SK-N-SH (cell line): ENCODE results near the gene CD6. TPM values are rescaled to one million over a fixed set of nuclear protein-coding genes. Genes with fewer than 3 reads are reported as not detected.

Experiments used
- CTCF ChIA-PET: fragments of 300-600, 350-600 bp; formaldehyde crosslinking; extraction: SDS; loops from one replicate; lab custom pipeline; 2021; lab: Yijun Ruan, JAX
- POLR2A ChIA-PET: fragments of 350-600 bp; sonication (Branson Sonifier 250); formaldehyde crosslinking; extraction: SDS; loops from one replicate; lab custom pipeline; 2020; ENCODE audit warnings: antibody characterized with exemption, inconsistent platforms; lab: Yijun Ruan, JAX
- DNase-seq: peaks from one replicate; pipeline ENCODE4 v3.0.0; 2012
- H2AFZ ChIP-seq: fragments of 200-600 bp; sonication (generic); 2 replicates; pipeline ENCODE4 v1.8.1; 2016; ENCODE audit warnings: antibody characterized with exemption, mild to moderate bottlenecking, low read depth
- H3F3A ChIP-seq: fragments of 200-600 bp; sonication (generic); replicated peaks from 2 replicates; pipeline ENCODE3; 2016; ENCODE audit warnings: antibody characterized with exemption, mild to moderate bottlenecking; ENCODE audit not compliant: insufficient read depth
- H3K27ac ChIP-seq, 2 experiments: fragments of 200-500 bp in 1 of 2; fragments of 200-600 bp in 1 of 2; sonication (Bioruptor generic) in 1 of 2; sonication (generic), shearing (Covaris generic) in 1 of 2; 2 replicates each; pipeline versions ENCODE4 v1.5.1 to v1.6.1; 2014 to 2016; ENCODE audit warnings: low read depth in 2 of 2, inconsistent platforms in 1 of 2, low read length in 1 of 2, mild to moderate bottlenecking in 1 of 2, mixed read lengths in 1 of 2
- H3K27me3 ChIP-seq: fragments of 200-600 bp; sonication (generic), shearing (Covaris generic); 2 replicates; pipeline ENCODE4 v1.6.1; 2016; ENCODE audit warnings: mixed run types; ENCODE audit not compliant: insufficient read depth
- H3K36me3 ChIP-seq, 2 experiments: fragments of 200-500 bp in 1 of 2; fragments of 200-600 bp in 1 of 2; sonication (Bioruptor generic) in 1 of 2; sonication (generic) in 1 of 2; replicated peaks in 1 of 2; 2 replicates each; pipeline versions ENCODE3 to v1.5.1; 2014 to 2016; ENCODE audit warnings: low read length in 1 of 2, mild to moderate bottlenecking in 1 of 2; ENCODE audit not compliant: insufficient read depth in 2 of 2, control insufficient read depth in 1 of 2
- H3K4me1 ChIP-seq, 2 experiments: fragments of 200-500 bp in 1 of 2; fragments of 200-600 bp in 1 of 2; sonication (Bioruptor generic) in 1 of 2; sonication (generic), shearing (Covaris generic) in 1 of 2; 2 replicates each; pipeline versions ENCODE4 v1.5.1 to v1.6.1; 2014 to 2016; ENCODE audit warnings: low read depth in 1 of 2, low read length in 1 of 2, mixed run types in 1 of 2; ENCODE audit not compliant: insufficient read depth in 2 of 2, control insufficient read depth in 1 of 2
- H3K4me2 ChIP-seq: fragments of 200-600 bp; sonication (generic), shearing (Covaris generic); 2 replicates; pipeline ENCODE4 v1.6.1; 2017; ENCODE audit warnings: mixed run types
- H3K4me3 ChIP-seq, 2 experiments: fragments of 200-500 bp in 1 of 2; fragments of 200-600 bp in 1 of 2; sonication (Bioruptor generic) in 1 of 2; sonication (generic), shearing (Covaris generic) in 1 of 2; 2 replicates each; pipeline versions ENCODE4 v1.5.1 to v1.8.1; 2014 to 2016; ENCODE audit warnings: low read depth in 2 of 2, inconsistent platforms in 1 of 2, low read length in 1 of 2, mild to moderate bottlenecking in 1 of 2, mixed read lengths in 1 of 2, moderate library complexity in 1 of 2
- H3K79me2 ChIP-seq: fragments of 200-600 bp; sonication (generic); 2 replicates; pipeline ENCODE4 v1.8.1; 2017; ENCODE audit warnings: mild to moderate bottlenecking; ENCODE audit not compliant: insufficient read depth
- H3K9ac ChIP-seq: fragments of 200-600 bp; sonication (generic); 2 replicates; pipeline ENCODE4 v1.6.1; 2017; ENCODE audit warnings: mixed run types
- H3K9me2 ChIP-seq: fragments of 200-600 bp; sonication (generic); 2 replicates; pipeline ENCODE4 v1.6.1; 2017; ENCODE audit warnings: mixed run types
- H3K9me3 ChIP-seq: fragments of 200-600 bp; sonication (generic); 2 replicates; pipeline ENCODE4 v1.6.1; 2017; ENCODE audit warnings: mixed run types, mild to moderate bottlenecking, moderate library complexity
- H4K20me1 ChIP-seq: fragments of 200-600 bp; sonication (generic); 2 replicates; pipeline ENCODE4 v1.6.1; 2017; ENCODE audit warnings: mild to moderate bottlenecking, mixed run types; ENCODE audit not compliant: insufficient read depth
- ELF1 ChIP-seq: IDR thresholded peaks from 2 replicates; pipeline ENCODE4 v1.4.0; 2012
- GABPA ChIP-seq: IDR thresholded peaks from 2 replicates; pipeline ENCODE4 v1.4.0; 2012; ENCODE audit warnings: low read depth, mild to moderate bottlenecking
- GATA2 ChIP-seq: sonication (generic); formaldehyde crosslinking; IDR thresholded peaks from 2 replicates; pipeline ENCODE4 v1.5.0; 2020; ENCODE audit warnings: mild to moderate bottlenecking, missing genetic modification reagents
- PBX3 ChIP-seq: IDR thresholded peaks from 2 replicates; pipeline ENCODE4; 2012
- RAD21 ChIP-seq: IDR thresholded peaks from 2 replicates; pipeline ENCODE4 v1.6.1; 2012; ENCODE audit warnings: mild to moderate bottlenecking, low read length
- REST ChIP-seq: IDR thresholded peaks from 2 replicates; pipeline ENCODE4 v1.6.1; 2012; ENCODE audit warnings: mild to moderate bottlenecking, low read depth, low read length, moderate library complexity
- SMC3 ChIP-seq: IDR thresholded peaks from 2 replicates; pipeline ENCODE4 v1.6.1; 2012; ENCODE audit warnings: low read depth, low read length, improper control_type of control experiment
- WGBS: methylation state at CpG from one replicate; pipeline ENCODE4 v1.1.6; 2017; ENCODE audit warnings: low lambda C conversion rate; 5-methylcytosine and 5-hydroxymethylcytosine counted together
- polyA plus RNA-seq, 3 experiments: library from polyadenylated mRNA; depleted of rRNA; stranded (reverse); fragments of >200 nt; gene quantifications; 2 replicates each; pipeline ENCODE4 v1.2.3, GENCODE V29; 2012
- TF ChIP-seq, protein P1 (sequence below): fragments of 150-350 bp; IDR thresholded peaks from 2 replicates; pipeline ENCODE4 v1.6.1; 2016; ENCODE audit warnings: mild to moderate bottlenecking, low read depth, low read length
- TF ChIP-seq, protein P2 (sequence below): fragments of 200-600 bp; sonication (generic); IDR thresholded peaks from 2 replicates; pipeline ENCODE4 v1.6.1; 2017; ENCODE audit warnings: antibody characterized with exemption, mild to moderate bottlenecking, moderate library complexity
- TF ChIP-seq, protein P3 (sequence below): IDR thresholded peaks from 2 replicates; pipeline ENCODE4 v1.4.0; 2012; ENCODE audit warnings: low read depth, borderline replicate concordance

Gene CD6
- polyA plus RNA-seq, 1 of the 3 experiments (the other 2 are of a cell fraction), result not detected

- ChIA-PET CTCF (interaction anchor here (1.0 to 1.5 kb wide), 3 partner anchors 11 to 154 kb away, joined by 3 to 4 read pairs (median 4); no protein-coding TSS in a partner anchor), POLR2A (no interaction called here)
- WGBS, result 44% methylated on average over 6 of the region's 6 CpGs
- H3K4me1 ChIP-seq, result peaks cover 0 to 13% of the 10 kb centered on the region in 2 experiments; a peak in 1 of 4 replicates
- no peak overlapping the region for H2AFZ ChIP-seq
- no peak for DNase-seq
- H3K9me2 ChIP-seq, result no peaks in the 10 kb centered on the region
- no peaks in the 10 kb centered on the region for H3K79me2 ChIP-seq
- H3K4me3 ChIP-seq, result no peak overlapping the region
- H3K27me3 ChIP-seq, result no peaks in the 10 kb centered on the region; the same call in 1 of the 2 replicates
- H3F3A ChIP-seq, result no peaks in the 10 kb centered on the region
- no peaks in the 10 kb centered on the region for H3K36me3 ChIP-seq
- peak; percentile 15; the same call in 1 of the 2 replicates for TF ChIP-seq RAD21
- no peak for TF ChIP-seq SMC3
- H4K20me1 ChIP-seq, result no peaks in the 10 kb centered on the region
- H3K9me3 ChIP-seq, result no peaks in the 10 kb centered on the region
- no peak overlapping the region for H3K9ac ChIP-seq
- H3K27ac ChIP-seq, result no peak overlapping the region
- no peak overlapping the region for H3K4me2 ChIP-seq
Observed at GRCh38 chr11:61053191-61053590, 81.7 kb downstream of the CD6 start.

DNA sequence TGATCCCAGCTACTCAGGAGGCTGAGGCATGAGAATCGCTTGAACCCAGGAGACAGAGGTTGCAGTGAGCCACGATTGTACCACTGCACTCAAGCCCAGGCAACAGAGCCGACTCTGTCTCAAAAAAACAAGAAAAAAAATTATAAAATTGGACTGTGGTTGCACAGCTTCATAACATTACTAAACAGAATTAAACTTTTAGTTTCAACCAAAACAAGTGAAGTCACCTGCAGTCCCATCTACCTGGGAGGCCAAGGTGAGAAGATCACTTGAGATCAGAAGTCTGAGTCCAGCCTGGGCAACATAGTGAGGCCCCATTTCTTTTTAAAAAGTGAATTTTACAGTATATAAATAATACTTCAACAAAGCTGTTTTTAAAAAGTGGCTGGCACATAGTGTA lies 83.0 kb downstream of the CD6 start:
- H3K36me3 ChIP-seq, result no peaks in the 10 kb centered on the region
- H3K4me1 ChIP-seq, result peaks cover 0 to 13% of the 10 kb centered on the region in 2 experiments; a peak in 1 of 4 replicates
- no peak for DNase-seq
- no peak overlapping the region for H3K27ac ChIP-seq
- H2AFZ ChIP-seq, result no peak overlapping the region
- no peak overlapping the region for H3K4me3 ChIP-seq
- ChIA-PET CTCF (interaction anchor here (1.1 to 1.5 kb wide), 3 partner anchors 12 to 85 kb away, joined by 3 to 4 read pairs (median 3); no protein-coding TSS in a partner anchor), POLR2A (no interaction called here)
- 57% methylated on average over 3 of the region's 3 CpGs for WGBS
- no peak overlapping the region for H3K4me2 ChIP-seq
- no peaks in the 10 kb centered on the region for H3K9me3 ChIP-seq
- no peaks in the 10 kb centered on the region for H3K9me2 ChIP-seq
- H3K9ac ChIP-seq, result no peak overlapping the region
- TF ChIP-seq REST, result no peak
- no peak for TF ChIP-seq GATA2 (CRISPR knock-in tag)
- no peak for TF ChIP-seq ELF1
- TF ChIP-seq SMC3, result no peak
- TF ChIP-seq, protein P1, sequence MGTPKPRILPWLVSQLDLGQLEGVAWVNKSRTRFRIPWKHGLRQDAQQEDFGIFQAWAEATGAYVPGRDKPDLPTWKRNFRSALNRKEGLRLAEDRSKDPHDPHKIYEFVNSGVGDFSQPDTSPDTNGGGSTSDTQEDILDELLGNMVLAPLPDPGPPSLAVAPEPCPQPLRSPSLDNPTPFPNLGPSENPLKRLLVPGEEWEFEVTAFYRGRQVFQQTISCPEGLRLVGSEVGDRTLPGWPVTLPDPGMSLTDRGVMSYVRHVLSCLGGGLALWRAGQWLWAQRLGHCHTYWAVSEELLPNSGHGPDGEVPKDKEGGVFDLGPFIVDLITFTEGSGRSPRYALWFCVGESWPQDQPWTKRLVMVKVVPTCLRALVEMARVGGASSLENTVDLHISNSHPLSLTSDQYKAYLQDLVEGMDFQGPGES, result no peak
- no peak for TF ChIP-seq GABPA
- no peak for TF ChIP-seq PBX3
- TF ChIP-seq, protein P2, sequence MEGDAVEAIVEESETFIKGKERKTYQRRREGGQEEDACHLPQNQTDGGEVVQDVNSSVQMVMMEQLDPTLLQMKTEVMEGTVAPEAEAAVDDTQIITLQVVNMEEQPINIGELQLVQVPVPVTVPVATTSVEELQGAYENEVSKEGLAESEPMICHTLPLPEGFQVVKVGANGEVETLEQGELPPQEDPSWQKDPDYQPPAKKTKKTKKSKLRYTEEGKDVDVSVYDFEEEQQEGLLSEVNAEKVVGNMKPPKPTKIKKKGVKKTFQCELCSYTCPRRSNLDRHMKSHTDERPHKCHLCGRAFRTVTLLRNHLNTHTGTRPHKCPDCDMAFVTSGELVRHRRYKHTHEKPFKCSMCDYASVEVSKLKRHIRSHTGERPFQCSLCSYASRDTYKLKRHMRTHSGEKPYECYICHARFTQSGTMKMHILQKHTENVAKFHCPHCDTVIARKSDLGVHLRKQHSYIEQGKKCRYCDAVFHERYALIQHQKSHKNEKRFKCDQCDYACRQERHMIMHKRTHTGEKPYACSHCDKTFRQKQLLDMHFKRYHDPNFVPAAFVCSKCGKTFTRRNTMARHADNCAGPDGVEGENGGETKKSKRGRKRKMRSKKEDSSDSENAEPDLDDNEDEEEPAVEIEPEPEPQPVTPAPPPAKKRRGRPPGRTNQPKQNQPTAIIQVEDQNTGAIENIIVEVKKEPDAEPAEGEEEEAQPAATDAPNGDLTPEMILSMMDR, result no peak
- TF ChIP-seq, protein P3, sequence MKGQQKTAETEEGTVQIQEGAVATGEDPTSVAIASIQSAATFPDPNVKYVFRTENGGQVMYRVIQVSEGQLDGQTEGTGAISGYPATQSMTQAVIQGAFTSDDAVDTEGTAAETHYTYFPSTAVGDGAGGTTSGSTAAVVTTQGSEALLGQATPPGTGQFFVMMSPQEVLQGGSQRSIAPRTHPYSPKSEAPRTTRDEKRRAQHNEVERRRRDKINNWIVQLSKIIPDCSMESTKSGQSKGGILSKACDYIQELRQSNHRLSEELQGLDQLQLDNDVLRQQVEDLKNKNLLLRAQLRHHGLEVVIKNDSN, result no peak
- TF ChIP-seq, all 33 proteins: peak for 0
- no peaks in the 10 kb centered on the region for H4K20me1 ChIP-seq
- H3F3A ChIP-seq, result no peaks in the 10 kb centered on the region
- no peaks in the 10 kb centered on the region; the same call in 1 of the 2 replicates for H3K27me3 ChIP-seq
- no peaks in the 10 kb centered on the region for H3K79me2 ChIP-seq
